HepG2 (cell line): ENCODE data around the gene NAPB. TPM values are rescaled to one million over a fixed set of nuclear protein-coding genes. Genes with fewer than 3 reads are reported as not detected.

Experiments
- ATAC-seq: fragments of 200-7000 bp; cut with Tn5 transposase; 3 replicates; pipeline ENCODE4 v1.9.1; 2020; ENCODE audit warnings: mild to moderate bottlenecking, moderate library complexity
- BruUV-seq: library from RNA; stranded (reverse); fragments of 400-500 nt; replicated peaks from 2 replicates; lab custom pipeline; 2021; lab: Mats Ljungman, UMichigan
- CTCF ChIA-PET: fragments of 300-600 bp; formaldehyde crosslinking; extraction: SDS; loops from one replicate; lab custom pipeline; 2021; ENCODE audit warnings: low total read pairs, inconsistent platforms, low intra/inter-chr PET ratio; lab: Yijun Ruan, JAX
- POLR2A ChIA-PET: fragments of 350-600 bp; sonication (Branson Sonifier 250); formaldehyde crosslinking; loops from one replicate; lab custom pipeline; 2020; ENCODE audit warnings: antibody characterized with exemption, inconsistent platforms; lab: Yijun Ruan, JAX
- DNase-seq: peaks from one replicate; pipeline ENCODE4 v3.0.0-alpha.2; 2015; ENCODE audit warnings: low spot score
- FAIRE-seq: peaks from 3 replicates; lab custom pipeline; 2011; peaks lifted over from hg19 to GRCh38; lab: Jason Lieb, UNC
- H2AFZ ChIP-seq: one replicate; pipeline ENCODE4 v1.6.1; 2011; ENCODE audit warnings: low read length, inconsistent platforms
- H3K27ac ChIP-seq: fragments of 300-600 bp; 3 replicates; pipeline ENCODE4 v1.8.0; 2011; ENCODE audit warnings: mixed run types, mild to moderate bottlenecking, mixed read lengths, low read length, inconsistent platforms; ENCODE audit not compliant: insufficient read depth; ENCODE audit errors: extremely low read length
- H3K27me3 ChIP-seq, 2 experiments: fragments of 200-600 bp in 1 of 2; 2 replicates in 1 of 2; 3 replicates in 1 of 2; pipeline versions ENCODE4 v1.6.0 to v1.8.0; 2011; ENCODE audit warnings: low read length in 2 of 2, mild to moderate bottlenecking in 2 of 2, moderate library complexity in 2 of 2, inconsistent platforms in 1 of 2; ENCODE audit not compliant: insufficient read depth in 2 of 2, control insufficient read depth in 1 of 2
- H3K36me3 ChIP-seq, 2 experiments: fragments of 200-600 bp in 1 of 2; replicated peaks in 1 of 2; 2 replicates in 1 of 2; 3 replicates in 1 of 2; pipeline versions ENCODE4 v1.5.1 to v1.8.0; 2011; ENCODE audit warnings: low read length in 2 of 2, inconsistent platforms in 1 of 2; ENCODE audit not compliant: insufficient read depth in 2 of 2, control insufficient read depth in 1 of 2
- H3K4me1 ChIP-seq: 2 replicates; pipeline ENCODE4 v1.5.1; 2012; ENCODE audit warnings: low read length, inconsistent platforms; ENCODE audit not compliant: insufficient read depth
- H3K4me2 ChIP-seq: 2 replicates; pipeline ENCODE4 v1.6.0; 2011; ENCODE audit warnings: low read depth, low read length, inconsistent platforms
- H3K4me3 ChIP-seq, 3 experiments: fragments of 200-600 bp in 1 of 3; sonication (generic), shearing (Covaris generic) in 1 of 3; replicated peaks in 1 of 3; 2 replicates each; pipeline ENCODE4 v1.5.1; 2011 to 2016; ENCODE audit warnings: low read length in 3 of 3, inconsistent platforms in 2 of 3, low read depth in 2 of 3, mild to moderate bottlenecking in 2 of 3, control low read depth in 1 of 3, mixed read lengths in 1 of 3; ENCODE audit not compliant: insufficient read depth in 1 of 3
- H3K79me2 ChIP-seq: one replicate; pipeline ENCODE4 v1.6.1; 2011; ENCODE audit warnings: low read length, inconsistent platforms; ENCODE audit not compliant: insufficient read depth
- H3K9ac ChIP-seq: 2 replicates; pipeline ENCODE4 v1.6.0; 2011; ENCODE audit warnings: mild to moderate bottlenecking, low read depth, low read length, inconsistent platforms; ENCODE audit not compliant: insufficient read depth
- H3K9me3 ChIP-seq: 2 replicates; pipeline ENCODE4 v1.5.1; 2012; ENCODE audit warnings: mild to moderate bottlenecking, low read length
- H4K20me1 ChIP-seq: 2 replicates; pipeline ENCODE4 v1.6.0; 2011; ENCODE audit warnings: inconsistent platforms, mild to moderate bottlenecking, low read length, moderate library complexity; ENCODE audit not compliant: insufficient read depth
- GRHL1 ChIP-seq: sonication (generic); formaldehyde crosslinking; conservative IDR thresholded peaks from 2 replicates; pipeline ENCODE4 v1.8.0; 2022; ENCODE audit warnings: missing genetic modification reagents
- SALL1 ChIP-seq: sonication (generic); formaldehyde crosslinking; IDR thresholded peaks from 2 replicates; pipeline ENCODE4 v1.8.0; 2022; ENCODE audit warnings: mild to moderate bottlenecking, missing genetic modification reagents
- TEAD3 ChIP-seq: optimal IDR thresholded peaks from 2 replicates; pipeline ENCODE3; 2016; ENCODE audit warnings: borderline replicate concordance
- ZMYM3 ChIP-seq: sonication (generic); formaldehyde crosslinking; IDR thresholded peaks from 2 replicates; pipeline ENCODE4 v1.5.1; 2020; ENCODE audit warnings: mild to moderate bottlenecking, missing genetic modification reagents
- ZNF121 ChIP-seq: sonication (generic); formaldehyde crosslinking; IDR thresholded peaks from 2 replicates; pipeline ENCODE4 v1.5.0; 2020; ENCODE audit warnings: mild to moderate bottlenecking, missing genetic modification reagents
- ZNF569 ChIP-seq: sonication (generic); formaldehyde crosslinking; IDR thresholded peaks from 2 replicates; pipeline ENCODE4 v1.5.0; 2020; ENCODE audit warnings: mild to moderate bottlenecking, missing genetic modification reagents, moderate library complexity, borderline replicate concordance
- ZNF770 ChIP-seq: sonication (generic); formaldehyde crosslinking; IDR thresholded peaks from 2 replicates; pipeline ENCODE4 v1.5.0; 2020; ENCODE audit warnings: mild to moderate bottlenecking, missing genetic modification reagents
- WGBS: methylation state at CpG from one replicate; pipeline ENCODE4 v1.1.6; 2017; ENCODE audit warnings: low lambda C conversion rate; 5-methylcytosine and 5-hydroxymethylcytosine counted together
- in situ Hi-C: cut with HindIII; loops from 2 replicates; pipeline ENCODE4 v1.10.0; 2017; ENCODE audit warnings: low pct_unique_long_range_greater_than_20kb; ENCODE audit not compliant: extremely low pct_ligation_motif_present
- intact Hi-C: fragments of 100-400 bp; cut with micrococcal nuclease; formaldehyde crosslinking; loops from one replicate; pipeline ENCODE4 v1.10.0; 2022; ENCODE audit not compliant: unreplicated experiment
- polyA plus RNA-seq, 8 experiments: library from polyadenylated mRNA; depleted of rRNA in 3 of 8; stranded (reverse) in 7 of 8; unstranded in 1 of 8; fragments of >200 nt; fragmentation: Illumina TruSeq in 4 of 8; extraction: Trizol in 4 of 8; gene quantifications; 2 replicates each; pipeline versions ENCODE4 v1.2.1 to v1.2.3, GENCODE V29; 2011 to 2016; ENCODE audit warnings: low read depth in 4 of 8, missing spikeins in 1 of 8, mixed read lengths in 1 of 8; ENCODE audit not compliant: insufficient read depth in 1 of 8
- total RNA-seq, 5 experiments: library from RNA; depleted of rRNA; stranded (reverse); fragments of >200 nt; fragmentation: Illumina TruSeq; extraction: Trizol; gene quantifications; 2 replicates each; pipeline ENCODE4 v1.2.3, GENCODE V29; 2016; ENCODE audit warnings: low read depth in 1 of 5

Gene NAPB
- total and polyA plus RNA-seq, 2 of the 13 experiments (the other 11 are each of a cell fraction or from before 2014, with no cell fraction given) = 15.2 to 16.1 TPM

- Histone ChIP-seq H3K4me3 (no peak overlapping the region), H4K20me1 (peaks cover 35% of the 10 kb centered on the region), H3K4me2 (no peak overlapping the region), H2AFZ (no peak overlapping the region), H3K9me3 (no peaks in the 10 kb centered on the region), H3K9ac (no peak overlapping the region), H3K79me2 (peaks cover 94% of the 10 kb centered on the region), H3K4me1 (peaks cover 68% of the 10 kb centered on the region), H3K36me3 (peaks cover 0 to 4% of the 10 kb centered on the region in 2 experiments; a peak in 1 of 5 replicates), H3K27ac (no peak overlapping the region), H3K27me3 (no peaks in the 10 kb centered on the region)
- TF ChIP-seq ZNF770 (CRISPR knock-in tag) (peak; percentile 82), SALL1 (0 out of 2 replicates have a peak, but pooled peaks have one; percentile 13), ZMYM3 (CRISPR knock-in tag) (0 out of 2 replicates have a peak, but pooled peaks have one; percentile 57), GRHL1 (no peak), ZNF121 (CRISPR knock-in tag) (peak; percentile 91), TEAD3 (CRISPR knock-in tag) (peak; percentile 7), ZNF569 (no peak)
- no peak for ATAC-seq
- ChIA-PET POLR2A (interaction anchor here (0.8 to 1.2 kb wide), 3 partner anchors 21 to 65 kb away, joined by 3 to 7 read pairs (median 3); partner anchors contain the start of gene NXT1), CTCF (no interaction called here)
- DNase-seq = no peak
- FAIRE-seq = no peak
- whole genome bisulfite sequencing = 89% methylated on average over 5 of the region's 5 CpGs
- intact Hi-C loops = no loop called here
- BruUV-seq = no TSS peak
- in situ Hi-C loops = no loop called here
Measured at GRCh38 chr20:23415555-23415954, 5.7 kb downstream of the NAPB start.
